SK-N-SH (cell line): ENCODE measurements around the gene PPP4R3A. TPM values are rescaled to one million over a fixed set of nuclear protein-coding genes. Genes with fewer than 3 reads are reported as not detected.
A peak's percentile ranks its signal among the peaks of the same experiment; 100 is the strongest.

Experiments used
- CTCF ChIA-PET: fragments of 300-600, 350-600 bp; formaldehyde crosslinking; extraction: SDS; loops from one replicate; lab custom pipeline; 2021; lab: Yijun Ruan, JAX
- POLR2A ChIA-PET: fragments of 350-600 bp; sonication (Branson Sonifier 250); formaldehyde crosslinking; extraction: SDS; loops from one replicate; lab custom pipeline; 2020; ENCODE audit warnings: antibody characterized with exemption, inconsistent platforms; lab: Yijun Ruan, JAX
- DNase-seq: peaks from one replicate; pipeline ENCODE4 v3.0.0; 2012
- H2AFZ ChIP-seq: fragments of 200-600 bp; sonication (generic); 2 replicates; pipeline ENCODE4 v1.8.1; 2016; ENCODE audit warnings: antibody characterized with exemption, mild to moderate bottlenecking, low read depth
- H3F3A ChIP-seq: fragments of 200-600 bp; sonication (generic); replicated peaks from 2 replicates; pipeline ENCODE3; 2016; ENCODE audit warnings: antibody characterized with exemption, mild to moderate bottlenecking; ENCODE audit not compliant: insufficient read depth
- H3K27ac ChIP-seq, 2 experiments: fragments of 200-500 bp in 1 of 2; fragments of 200-600 bp in 1 of 2; sonication (Bioruptor generic) in 1 of 2; sonication (generic), shearing (Covaris generic) in 1 of 2; 2 replicates each; pipeline versions ENCODE4 v1.5.1 to v1.6.1; 2014 to 2016; ENCODE audit warnings: low read depth in 2 of 2, inconsistent platforms in 1 of 2, low read length in 1 of 2, mild to moderate bottlenecking in 1 of 2, mixed read lengths in 1 of 2
- H3K27me3 ChIP-seq: fragments of 200-600 bp; sonication (generic), shearing (Covaris generic); 2 replicates; pipeline ENCODE4 v1.6.1; 2016; ENCODE audit warnings: mixed run types; ENCODE audit not compliant: insufficient read depth
- H3K36me3 ChIP-seq, 2 experiments: fragments of 200-500 bp in 1 of 2; fragments of 200-600 bp in 1 of 2; sonication (Bioruptor generic) in 1 of 2; sonication (generic) in 1 of 2; replicated peaks in 1 of 2; 2 replicates each; pipeline versions ENCODE3 to v1.5.1; 2014 to 2016; ENCODE audit warnings: low read length in 1 of 2, mild to moderate bottlenecking in 1 of 2; ENCODE audit not compliant: insufficient read depth in 2 of 2, control insufficient read depth in 1 of 2
- H3K4me1 ChIP-seq, 2 experiments: fragments of 200-500 bp in 1 of 2; fragments of 200-600 bp in 1 of 2; sonication (Bioruptor generic) in 1 of 2; sonication (generic), shearing (Covaris generic) in 1 of 2; 2 replicates each; pipeline versions ENCODE4 v1.5.1 to v1.6.1; 2014 to 2016; ENCODE audit warnings: low read depth in 1 of 2, low read length in 1 of 2, mixed run types in 1 of 2; ENCODE audit not compliant: insufficient read depth in 2 of 2, control insufficient read depth in 1 of 2
- H3K4me2 ChIP-seq: fragments of 200-600 bp; sonication (generic), shearing (Covaris generic); 2 replicates; pipeline ENCODE4 v1.6.1; 2017; ENCODE audit warnings: mixed run types
- H3K4me3 ChIP-seq, 2 experiments: fragments of 200-500 bp in 1 of 2; fragments of 200-600 bp in 1 of 2; sonication (Bioruptor generic) in 1 of 2; sonication (generic), shearing (Covaris generic) in 1 of 2; 2 replicates each; pipeline versions ENCODE4 v1.5.1 to v1.8.1; 2014 to 2016; ENCODE audit warnings: low read depth in 2 of 2, inconsistent platforms in 1 of 2, low read length in 1 of 2, mild to moderate bottlenecking in 1 of 2, mixed read lengths in 1 of 2, moderate library complexity in 1 of 2
- H3K79me2 ChIP-seq: fragments of 200-600 bp; sonication (generic); 2 replicates; pipeline ENCODE4 v1.8.1; 2017; ENCODE audit warnings: mild to moderate bottlenecking; ENCODE audit not compliant: insufficient read depth
- H3K9ac ChIP-seq: fragments of 200-600 bp; sonication (generic); 2 replicates; pipeline ENCODE4 v1.6.1; 2017; ENCODE audit warnings: mixed run types
- H3K9me2 ChIP-seq: fragments of 200-600 bp; sonication (generic); 2 replicates; pipeline ENCODE4 v1.6.1; 2017; ENCODE audit warnings: mixed run types
- H3K9me3 ChIP-seq: fragments of 200-600 bp; sonication (generic); 2 replicates; pipeline ENCODE4 v1.6.1; 2017; ENCODE audit warnings: mixed run types, mild to moderate bottlenecking, moderate library complexity
- H4K20me1 ChIP-seq: fragments of 200-600 bp; sonication (generic); 2 replicates; pipeline ENCODE4 v1.6.1; 2017; ENCODE audit warnings: mild to moderate bottlenecking, mixed run types; ENCODE audit not compliant: insufficient read depth
- CTCF ChIP-seq: fragments of 200-600 bp; sonication (generic); IDR thresholded peaks from 2 replicates; pipeline ENCODE4 v1.6.1; 2017; ENCODE audit warnings: antibody characterized with exemption, mild to moderate bottlenecking, moderate library complexity
- ELF1 ChIP-seq: IDR thresholded peaks from 2 replicates; pipeline ENCODE4 v1.4.0; 2012
- EP300 ChIP-seq, 2 experiments: IDR thresholded peaks; 2 replicates each; pipeline versions ENCODE4 v1.4.0 to v1.6.1; 2012; ENCODE audit warnings: borderline replicate concordance in 1 of 2, low read depth in 1 of 2, low read length in 1 of 2
- FOSL2 ChIP-seq: IDR thresholded peaks from 2 replicates; pipeline ENCODE4 v1.4.0; 2012; ENCODE audit warnings: low read depth, mild to moderate bottlenecking, moderate library complexity, borderline replicate concordance
- FOXJ3 ChIP-seq: sonication (generic); formaldehyde crosslinking; IDR thresholded peaks from 2 replicates; pipeline ENCODE4 v1.5.1; 2020; ENCODE audit warnings: mild to moderate bottlenecking, missing genetic modification reagents
- FOXM1 ChIP-seq: IDR thresholded peaks from 2 replicates; pipeline ENCODE4 v1.4.0; 2012; ENCODE audit warnings: low read depth, mild to moderate bottlenecking
- GABPA ChIP-seq: IDR thresholded peaks from 2 replicates; pipeline ENCODE4 v1.4.0; 2012; ENCODE audit warnings: low read depth, mild to moderate bottlenecking
- GATA2 ChIP-seq: sonication (generic); formaldehyde crosslinking; IDR thresholded peaks from 2 replicates; pipeline ENCODE4 v1.5.0; 2020; ENCODE audit warnings: mild to moderate bottlenecking, missing genetic modification reagents
- IRF3 ChIP-seq: fragments of 150-350 bp; IDR thresholded peaks from 2 replicates; pipeline ENCODE4 v1.6.1; 2016; ENCODE audit warnings: mild to moderate bottlenecking, low read depth, low read length
- JUND ChIP-seq: IDR thresholded peaks from 2 replicates; pipeline ENCODE4 v1.4.0; 2012
- MAX ChIP-seq: IDR thresholded peaks from 2 replicates; pipeline ENCODE4 v1.4.0; 2012; ENCODE audit warnings: low read depth
- MEF2A ChIP-seq: IDR thresholded peaks from 2 replicates; pipeline ENCODE4 v1.4.0; 2012; ENCODE audit warnings: low read depth, borderline replicate concordance
- MXI1 ChIP-seq: IDR thresholded peaks from 2 replicates; pipeline ENCODE4 v1.6.1; 2012; ENCODE audit warnings: mild to moderate bottlenecking, low read depth, low read length, improper control_type of control experiment
- NFIC ChIP-seq: IDR thresholded peaks from 2 replicates; pipeline ENCODE4 v1.4.0; 2012; ENCODE audit warnings: borderline replicate concordance
- NRF1 ChIP-seq: IDR thresholded peaks from 2 replicates; pipeline ENCODE4 v1.6.1; 2012; ENCODE audit warnings: low read depth, mild to moderate bottlenecking, low read length
- PBX3 ChIP-seq: IDR thresholded peaks from 2 replicates; pipeline ENCODE4; 2012
- RAD21 ChIP-seq: IDR thresholded peaks from 2 replicates; pipeline ENCODE4 v1.6.1; 2012; ENCODE audit warnings: mild to moderate bottlenecking, low read length
- RCOR1 ChIP-seq: fragments of 150-350 bp; IDR thresholded peaks from 2 replicates; pipeline ENCODE4 v1.6.1; 2017; ENCODE audit warnings: antibody characterized with exemption, low read length
- RFX5 ChIP-seq: IDR thresholded peaks from 2 replicates; pipeline ENCODE4 v1.6.1; 2012; ENCODE audit warnings: mild to moderate bottlenecking, improper control_type of control experiment, low read length
- RXRA ChIP-seq: IDR thresholded peaks from 2 replicates; pipeline ENCODE4 v1.4.0; 2012; ENCODE audit warnings: low read depth, mild to moderate bottlenecking, borderline replicate concordance
- SMC3 ChIP-seq: IDR thresholded peaks from 2 replicates; pipeline ENCODE4 v1.6.1; 2012; ENCODE audit warnings: low read depth, low read length, improper control_type of control experiment
- TAF1 ChIP-seq: IDR thresholded peaks from 2 replicates; pipeline ENCODE4 v1.6.1; 2012; ENCODE audit warnings: low read depth, mild to moderate bottlenecking, low read length, moderate library complexity, borderline replicate concordance
- TCF12 ChIP-seq: IDR thresholded peaks from 2 replicates; pipeline ENCODE4 v1.4.0; 2012
- TEAD4 ChIP-seq: IDR thresholded peaks from 2 replicates; pipeline ENCODE4 v1.4.0; 2012; ENCODE audit warnings: mild to moderate bottlenecking, borderline replicate concordance; ENCODE audit not compliant: insufficient read depth
- USF1 ChIP-seq: IDR thresholded peaks from 2 replicates; pipeline ENCODE4 v1.4.0; 2012; ENCODE audit warnings: low read depth, borderline replicate concordance
- USF2 ChIP-seq: fragments of 150-350 bp; IDR thresholded peaks from 2 replicates; pipeline ENCODE4 v1.6.1; 2017; ENCODE audit warnings: antibody characterized with exemption, low read length, low read depth, borderline replicate concordance
- YY1 ChIP-seq: IDR thresholded peaks from 2 replicates; pipeline ENCODE4 v1.4.0; 2012; ENCODE audit warnings: low read depth, mild to moderate bottlenecking
- WGBS: methylation state at CpG from one replicate; pipeline ENCODE4 v1.1.6; 2017; ENCODE audit warnings: low lambda C conversion rate; 5-methylcytosine and 5-hydroxymethylcytosine counted together
- polyA plus RNA-seq, 3 experiments: library from polyadenylated mRNA; depleted of rRNA; stranded (reverse); fragments of >200 nt; gene quantifications; 2 replicates each; pipeline ENCODE4 v1.2.3, GENCODE V29; 2012

PPP4R3A gene
- polyA plus RNA-seq, 1 of the 3 experiments (the other 2 are of a cell fraction), result 34.9 TPM

GRCh38 chr14:91418387-91419043 is 91.6 kb downstream of the PPP4R3A start:
- Histone ChIP-seq H3K9me2 (no peaks in the 10 kb centered on the region), H3K27ac (no peak overlapping the region), H2AFZ (peak overlapping the region; percentile 76), H4K20me1 (no peaks in the 10 kb centered on the region), H3K27me3 (peaks cover 15% of the 10 kb centered on the region), H3F3A (peaks cover 3% of the 10 kb centered on the region), H3K9me3 (no peaks in the 10 kb centered on the region), H3K9ac (no peak overlapping the region), H3K4me2 (peak overlapping the region; percentile 67), H3K4me1 (peaks cover 0 to 22% of the 10 kb centered on the region in 2 experiments; a peak in 2 of 4 replicates), H3K4me3 (peak overlapping the region; percentile 52 to 58), H3K36me3 (no peaks in the 10 kb centered on the region), H3K79me2 (no peaks in the 10 kb centered on the region)
- WGBS, result 5% methylated on average over 21 of the region's 42 CpGs
- TF ChIP-seq GABPA, result no peak
- peak; percentile 91 for TF ChIP-seq RAD21
- TF ChIP-seq RXRA, result no peak
- TF ChIP-seq SMC3, result peak; percentile 89
- TF ChIP-seq FOXJ3 (CRISPR knock-in tag), result no peak
- no peak for TF ChIP-seq JUND
- no peak for TF ChIP-seq PBX3
- no peak for TF ChIP-seq NRF1
- TF ChIP-seq TAF1, result no peak
- no peak for TF ChIP-seq IRF3
- no peak for TF ChIP-seq TCF12
- no peak for TF ChIP-seq USF1
- TF ChIP-seq RFX5, result no peak
- 0 out of 2 replicates have a peak, but pooled peaks have one; percentile 10 for TF ChIP-seq GATA2 (CRISPR knock-in tag)
- TF ChIP-seq NFIC, result no peak
- 0 out of 2 replicates have a peak, but pooled peaks have one; percentile 31 for TF ChIP-seq MAX
- no peak for TF ChIP-seq ELF1
- 0 out of 2 replicates have a peak, but pooled peaks have one; percentile 18 for TF ChIP-seq YY1
- no peak for TF ChIP-seq FOXM1
- TF ChIP-seq RCOR1, result peak; percentile 67
- no peak for TF ChIP-seq USF2
- TF ChIP-seq CTCF, result peak; percentile 98
- no peak for TF ChIP-seq FOSL2
- no peak for TF ChIP-seq EP300 (IDR thresholded peaks at IDR 0.05; ENCODE audit: borderline replicate concordance in 1 of 2, low read depth in 1 of 2, low read length in 1 of 2)
- 0 out of 2 replicates have a peak, but pooled peaks have one; percentile 15 for TF ChIP-seq MXI1
- no peak for TF ChIP-seq MEF2A
- no peak for TF ChIP-seq TEAD4
- DNase-seq, result peak; percentile 78
- ChIA-PET POLR2A (interaction anchor here (1.0 to 1.6 kb wide), 3 partner anchors 40 to 94 kb away, joined by 3 to 5 read pairs (median 3); partner anchors contain the start of gene PPP4R3A), CTCF (interaction anchor here (0.7 to 13.5 kb wide), 29 partner anchors 10 to 358 kb away, joined by 3 to 300 read pairs (median 4); partner anchors contain the start of gene RPS6KA5)
